NCI-H82 treated with DMSO at 0.1 percent for 48 hours (cell line): ENCODE results near the gene CMKLR1.
A peak's percentile ranks its signal among the peaks of the same experiment; 100 is the strongest.

ENCODE experiments used
- DNase-seq: peaks from one replicate; lab custom pipeline; 2025; ENCODE audit not compliant: unreplicated experiment; lab: John Stamatoyannopoulos, UW

The CMKLR1 gene

GRCh38 chr12:108338915-108339657 is at the start of gene CMKLR1:
TSS of gene CMKLR1 (minus strand) at chr12:108339311. CDS start at chr12:108293591, 45,720 bp downstream.
- DNase-seq = no peak

- DNase-seq = no peak
Measured at GRCh38 chr12:108387771-108388170, 48.7 kb upstream of the CMKLR1 start.

- DNase-seq = no peak
Measured at GRCh38 chr12:108386709-108387360, 47.7 kb upstream of the CMKLR1 start.

GRCh38 chr12:108382437-108382801 is 43.3 kb upstream of the CMKLR1 start:
- no peak for DNase-seq

- DNase-seq = no peak
Measured at GRCh38 chr12:108381787-108382436, 42.8 kb upstream of the CMKLR1 start.

- no peak for DNase-seq
Measured at GRCh38 chr12:108380382-108380781, 41.3 kb upstream of the CMKLR1 start.

- no peak for DNase-seq
Measured at GRCh38 chr12:108379823-108380222, 40.7 kb upstream of the CMKLR1 start.

GRCh38 chr12:108378926-108379325 is 39.8 kb upstream of the CMKLR1 start:
- no peak for DNase-seq

GRCh38 chr12:108377260-108377659 is 38.1 kb upstream of the CMKLR1 start:
- DNase-seq = no peak

GRCh38 chr12:108375986-108376663 is 37.0 kb upstream of the CMKLR1 start:
- DNase-seq = no peak

GRCh38 chr12:108374596-108375320 is 35.6 kb upstream of the CMKLR1 start:
- no peak for DNase-seq

GRCh38 chr12:108373111-108373510 is 34.0 kb upstream of the CMKLR1 start:
- DNase-seq = peak; percentile 6

- DNase-seq = no peak
Measured at GRCh38 chr12:108371801-108372344, 32.8 kb upstream of the CMKLR1 start.

GRCh38 chr12:108370415-108370814 is 31.3 kb upstream of the CMKLR1 start:
- DNase-seq = no peak

GRCh38 chr12:108369736-108370396 is 30.8 kb upstream of the CMKLR1 start:
- no peak for DNase-seq

GRCh38 chr12:108368089-108368488 is 29.0 kb upstream of the CMKLR1 start:
- no peak for DNase-seq

GRCh38 chr12:108367436-108367835 is 28.3 kb upstream of the CMKLR1 start:
- no peak for DNase-seq

- DNase-seq = no peak
Measured at GRCh38 chr12:108365324-108365723, 26.2 kb upstream of the CMKLR1 start.

GRCh38 chr12:108364879-108365278 is 25.8 kb upstream of the CMKLR1 start:
- DNase-seq = no peak

- no peak for DNase-seq
Measured at GRCh38 chr12:108363565-108363964, 24.5 kb upstream of the CMKLR1 start.
